ENCODE measurements around the gene FRAS1. TPM values are rescaled to one million over a fixed set of nuclear protein-coding genes. Genes with fewer than 3 reads are reported as not detected.

FRAS1 gene
- polyA plus RNA-seq, 1 donor from 2014 or later = 2.8 TPM

DNA sequence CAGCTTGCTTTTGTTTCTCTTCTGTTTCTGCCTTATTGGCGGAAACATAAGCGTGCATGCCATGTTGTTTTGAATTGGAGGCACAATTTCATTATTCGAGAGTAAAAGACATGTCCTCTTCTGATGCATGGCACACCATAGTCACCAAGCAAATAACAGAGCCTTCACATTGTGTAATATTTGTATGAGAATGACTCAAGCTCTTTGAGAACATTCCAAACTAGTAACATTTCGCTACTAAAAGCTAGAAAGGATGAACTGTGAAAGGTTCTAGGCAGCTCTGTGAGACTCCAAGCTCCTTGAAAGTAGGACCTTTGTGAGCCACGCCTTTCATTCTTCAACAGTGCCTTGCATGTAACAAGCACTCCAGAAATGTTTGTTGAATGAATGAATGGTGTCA is 485.2 kb downstream of the FRAS1 start:
- Histone ChIP-seq H3K27me3 (ENCODE audit: insufficient read depth, low read depth, low read length) (no peaks in the 10 kb centered on the region), H3K9me2 (ENCODE audit: insufficient read depth, low read length) (no peaks in the 10 kb centered on the region), H3K9ac (ENCODE audit: low read length) (no peak overlapping the region), H3K4me3 (ENCODE audit: low read length) (no peak overlapping the region), H3F3A (ENCODE audit: insufficient read depth, low read length, poor library complexity, severe bottlenecking) (no peaks in the 10 kb centered on the region), H2AFZ (ENCODE audit: low read depth, low read length) (no peak overlapping the region), H3K36me3 (ENCODE audit: insufficient read depth, low read length) (no peaks in the 10 kb centered on the region), H3K9me3 (ENCODE audit: low read length) (peaks cover 7% of the 10 kb centered on the region), H3K79me2 (replicated peaks; ENCODE audit: insufficient read depth, low read length) (no peaks in the 10 kb centered on the region), H3K4me2 (ENCODE audit: low read length) (no peak overlapping the region), H3K27ac (ENCODE audit: low read length) (no peak overlapping the region), H4K20me1 (ENCODE audit: insufficient read depth) (no peaks in the 10 kb centered on the region)
- TF ChIP-seq, protein P1, sequence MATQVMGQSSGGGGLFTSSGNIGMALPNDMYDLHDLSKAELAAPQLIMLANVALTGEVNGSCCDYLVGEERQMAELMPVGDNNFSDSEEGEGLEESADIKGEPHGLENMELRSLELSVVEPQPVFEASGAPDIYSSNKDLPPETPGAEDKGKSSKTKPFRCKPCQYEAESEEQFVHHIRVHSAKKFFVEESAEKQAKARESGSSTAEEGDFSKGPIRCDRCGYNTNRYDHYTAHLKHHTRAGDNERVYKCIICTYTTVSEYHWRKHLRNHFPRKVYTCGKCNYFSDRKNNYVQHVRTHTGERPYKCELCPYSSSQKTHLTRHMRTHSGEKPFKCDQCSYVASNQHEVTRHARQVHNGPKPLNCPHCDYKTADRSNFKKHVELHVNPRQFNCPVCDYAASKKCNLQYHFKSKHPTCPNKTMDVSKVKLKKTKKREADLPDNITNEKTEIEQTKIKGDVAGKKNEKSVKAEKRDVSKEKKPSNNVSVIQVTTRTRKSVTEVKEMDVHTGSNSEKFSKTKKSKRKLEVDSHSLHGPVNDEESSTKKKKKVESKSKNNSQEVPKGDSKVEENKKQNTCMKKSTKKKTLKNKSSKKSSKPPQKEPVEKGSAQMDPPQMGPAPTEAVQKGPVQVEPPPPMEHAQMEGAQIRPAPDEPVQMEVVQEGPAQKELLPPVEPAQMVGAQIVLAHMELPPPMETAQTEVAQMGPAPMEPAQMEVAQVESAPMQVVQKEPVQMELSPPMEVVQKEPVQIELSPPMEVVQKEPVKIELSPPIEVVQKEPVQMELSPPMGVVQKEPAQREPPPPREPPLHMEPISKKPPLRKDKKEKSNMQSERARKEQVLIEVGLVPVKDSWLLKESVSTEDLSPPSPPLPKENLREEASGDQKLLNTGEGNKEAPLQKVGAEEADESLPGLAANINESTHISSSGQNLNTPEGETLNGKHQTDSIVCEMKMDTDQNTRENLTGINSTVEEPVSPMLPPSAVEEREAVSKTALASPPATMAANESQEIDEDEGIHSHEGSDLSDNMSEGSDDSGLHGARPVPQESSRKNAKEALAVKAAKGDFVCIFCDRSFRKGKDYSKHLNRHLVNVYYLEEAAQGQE (IDR thresholded peaks at IDR 0.05; ENCODE audit: borderline replicate concordance) = no peak
- TF ChIP-seq RAD21 (conservative IDR thresholded peaks at IDR 0.05) (no peak), SMC3 (conservative IDR thresholded peaks at IDR 0.05; ENCODE audit: poor library complexity) (no peak), MXI1 (conservative IDR thresholded peaks at IDR 0.05; ENCODE audit: poor library complexity, severe bottlenecking) (no peak), EZH2 (IDR thresholded peaks at IDR 0.05; ENCODE audit: borderline replicate concordance, insufficient read depth, low read length, poor library complexity, severe bottlenecking) (no peak), TAF1 (IDR thresholded peaks at IDR 0.05; ENCODE audit: low read depth) (no peak), POLR2AphosphoS5 (IDR thresholded peaks at IDR 0.05) (no peak), EP300 (conservative IDR thresholded peaks at IDR 0.05; ENCODE audit: poor library complexity, severe bottlenecking) (no peak)
- TF ChIP-seq, protein P2, sequence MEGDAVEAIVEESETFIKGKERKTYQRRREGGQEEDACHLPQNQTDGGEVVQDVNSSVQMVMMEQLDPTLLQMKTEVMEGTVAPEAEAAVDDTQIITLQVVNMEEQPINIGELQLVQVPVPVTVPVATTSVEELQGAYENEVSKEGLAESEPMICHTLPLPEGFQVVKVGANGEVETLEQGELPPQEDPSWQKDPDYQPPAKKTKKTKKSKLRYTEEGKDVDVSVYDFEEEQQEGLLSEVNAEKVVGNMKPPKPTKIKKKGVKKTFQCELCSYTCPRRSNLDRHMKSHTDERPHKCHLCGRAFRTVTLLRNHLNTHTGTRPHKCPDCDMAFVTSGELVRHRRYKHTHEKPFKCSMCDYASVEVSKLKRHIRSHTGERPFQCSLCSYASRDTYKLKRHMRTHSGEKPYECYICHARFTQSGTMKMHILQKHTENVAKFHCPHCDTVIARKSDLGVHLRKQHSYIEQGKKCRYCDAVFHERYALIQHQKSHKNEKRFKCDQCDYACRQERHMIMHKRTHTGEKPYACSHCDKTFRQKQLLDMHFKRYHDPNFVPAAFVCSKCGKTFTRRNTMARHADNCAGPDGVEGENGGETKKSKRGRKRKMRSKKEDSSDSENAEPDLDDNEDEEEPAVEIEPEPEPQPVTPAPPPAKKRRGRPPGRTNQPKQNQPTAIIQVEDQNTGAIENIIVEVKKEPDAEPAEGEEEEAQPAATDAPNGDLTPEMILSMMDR (IDR thresholded peaks at IDR 0.05; ENCODE audit: poor library complexity, severe bottlenecking) = no peak

DNA sequence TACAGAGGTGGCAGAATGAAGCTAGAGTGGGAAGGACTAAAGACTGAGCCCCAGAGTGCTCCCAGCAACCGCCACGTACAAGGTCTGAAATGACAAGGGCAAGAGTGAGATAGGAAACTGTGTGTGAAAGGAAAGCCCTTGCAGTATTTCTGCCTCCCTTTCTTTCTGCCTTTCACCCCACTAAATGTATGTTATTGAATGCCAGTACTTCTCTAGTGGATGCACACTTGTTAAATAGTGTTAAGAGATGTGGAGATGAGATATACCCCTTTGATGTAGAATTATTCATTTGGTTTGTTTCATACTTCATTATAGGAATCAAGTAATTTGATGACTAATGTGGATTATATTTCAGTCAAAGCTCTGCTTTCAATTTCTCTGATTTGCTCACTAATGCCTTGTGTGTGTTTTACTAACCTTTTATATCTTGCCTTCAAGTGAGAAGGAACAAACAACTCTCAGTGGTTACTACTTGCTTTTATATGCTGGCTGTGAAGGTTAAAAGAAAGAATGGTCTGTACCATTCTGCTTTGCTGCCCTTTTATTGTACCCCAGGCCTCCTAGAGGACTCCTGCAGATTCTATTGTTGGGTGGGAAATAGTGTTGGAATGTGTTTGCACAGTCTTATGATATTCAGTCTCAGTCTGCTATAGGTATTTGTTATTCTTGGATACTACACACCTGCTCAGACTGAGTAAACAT is 486.5 kb downstream of the FRAS1 start:
- Histone ChIP-seq H3K9ac (ENCODE audit: low read length) (no peak overlapping the region), H3K9me3 (ENCODE audit: low read length) (peaks cover 7% of the 10 kb centered on the region), H3K4me3 (ENCODE audit: low read length) (no peak overlapping the region), H3K4me2 (ENCODE audit: low read length) (no peak overlapping the region), H3K79me2 (replicated peaks; ENCODE audit: insufficient read depth, low read length) (no peaks in the 10 kb centered on the region), H4K20me1 (ENCODE audit: insufficient read depth) (no peaks in the 10 kb centered on the region), H3K27ac (ENCODE audit: low read length) (no peak overlapping the region), H3F3A (ENCODE audit: insufficient read depth, low read length, poor library complexity, severe bottlenecking) (no peaks in the 10 kb centered on the region), H3K27me3 (ENCODE audit: insufficient read depth, low read depth, low read length) (no peaks in the 10 kb centered on the region), H2AFZ (ENCODE audit: low read depth, low read length) (no peak overlapping the region), H3K36me3 (ENCODE audit: insufficient read depth, low read length) (no peaks in the 10 kb centered on the region), H3K9me2 (ENCODE audit: insufficient read depth, low read length) (no peaks in the 10 kb centered on the region)
- TF ChIP-seq, protein P1 (IDR thresholded peaks at IDR 0.05; ENCODE audit: borderline replicate concordance) = no peak
- no peak for TF ChIP-seq EZH2 (IDR thresholded peaks at IDR 0.05; ENCODE audit: borderline replicate concordance, insufficient read depth, low read length, poor library complexity, severe bottlenecking)
- TF ChIP-seq, protein P2 (IDR thresholded peaks at IDR 0.05; ENCODE audit: poor library complexity, severe bottlenecking) = no peak
- TF ChIP-seq TAF1 (IDR thresholded peaks at IDR 0.05; ENCODE audit: low read depth) = no peak
- TF ChIP-seq POLR2AphosphoS5 (IDR thresholded peaks at IDR 0.05) = no peak
- no peak for TF ChIP-seq MXI1 (conservative IDR thresholded peaks at IDR 0.05; ENCODE audit: poor library complexity, severe bottlenecking)
- no peak for TF ChIP-seq RAD21 (conservative IDR thresholded peaks at IDR 0.05)
- TF ChIP-seq SMC3 (conservative IDR thresholded peaks at IDR 0.05; ENCODE audit: poor library complexity) = no peak

Measured in neural cell (in vitro differentiated cells).